Left ventricle myocardium inferior (tissue), 1 donor: ENCODE results near the gene MTMR3. TPM values are rescaled to one million over a fixed set of nuclear protein-coding genes. Genes with fewer than 3 reads are reported as not detected.

ENCODE experiments used
- DNase-seq: peaks from one replicate; pipeline ENCODE4 v3.0.0-alpha.2; 2020
- H3K27ac ChIP-seq: fragments of 200-600 bp; replicated peaks from 2 replicates; pipeline ENCODE4 v1.8.0; 2021
- H3K27me3 ChIP-seq: fragments of 200-600 bp; 2 replicates; pipeline ENCODE4 v1.8.0; 2021; ENCODE audit warnings: low read depth
- H3K36me3 ChIP-seq: fragments of 200-600 bp; 2 replicates; pipeline ENCODE4 v1.8.0; 2021
- H3K4me1 ChIP-seq: fragments of 200-600 bp; 2 replicates; pipeline ENCODE4 v1.8.0; 2021
- H3K4me3 ChIP-seq: fragments of 200-600 bp; 2 replicates; pipeline ENCODE4 v1.8.0; 2021; ENCODE audit warnings: mild to moderate bottlenecking, moderate library complexity
- H3K9me3 ChIP-seq: fragments of 200-600 bp; replicated peaks from 2 replicates; pipeline ENCODE4 v1.8.0; 2021
- CTCF ChIP-seq: fragments of 200-600 bp; IDR thresholded peaks from 2 replicates; pipeline ENCODE4 v1.8.0; 2021; ENCODE audit warnings: antibody characterized with exemption, mild to moderate bottlenecking, borderline replicate concordance
- intact Hi-C: fragments of 100-400 bp; cut with micrococcal nuclease; formaldehyde crosslinking; loops from one replicate; pipeline ENCODE4 v1.11.0; 2022
- total RNA-seq: library from RNA; stranded (reverse); fragmentation: NEBNext Ultra II Directional; extraction: Animal tissue kit (Norgen Biotek cat#: 25700); gene quantifications from one replicate; pipeline ENCODE4 v1.2.1, GENCODE V29; 2021
- donor health status: DM: no; HTN: yes; CAD: no; lungs with severe emphysema.

MTMR3 gene
- total RNA-seq, 1 donor from 2014 or later, result 31.3 TPM

- H3K4me3 ChIP-seq, result no peak overlapping the region
- no peak overlapping the region for H3K27ac ChIP-seq
- no peaks in the 10 kb centered on the region for H3K27me3 ChIP-seq
- no peak for DNase-seq
- no peaks in the 10 kb centered on the region for H3K36me3 ChIP-seq
- intact Hi-C loops, result no loop called here
- peaks cover 62% of the 10 kb centered on the region for H3K4me1 ChIP-seq
- H3K9me3 ChIP-seq, result no peaks in the 10 kb centered on the region
- no peak for TF ChIP-seq CTCF
Observed at GRCh38 chr22:29951791-29952413, 68.9 kb downstream of the MTMR3 start.

GRCh38 chr22:29954203-29954855, 71.4 kb downstream of the MTMR3 start:
- Histone ChIP-seq H3K27me3 (no peaks in the 10 kb centered on the region), H3K36me3 (no peaks in the 10 kb centered on the region), H3K4me1 (peaks cover 42% of the 10 kb centered on the region), H3K27ac (no peak overlapping the region), H3K4me3 (no peak overlapping the region), H3K9me3 (no peaks in the 10 kb centered on the region)
- intact Hi-C loops, result no loop called here
- TF ChIP-seq CTCF, result no peak
- DNase-seq, result no peak

- Histone ChIP-seq H3K4me3 (no peak overlapping the region), H3K36me3 (no peaks in the 10 kb centered on the region), H3K9me3 (no peaks in the 10 kb centered on the region), H3K4me1 (peaks cover 20% of the 10 kb centered on the region), H3K27me3 (no peaks in the 10 kb centered on the region), H3K27ac (no peak overlapping the region)
- intact Hi-C loops, result no loop called here
- no peak for DNase-seq
- no peak for TF ChIP-seq CTCF
Observed at GRCh38 chr22:29956680-29957079, 73.7 kb downstream of the MTMR3 start.

GRCh38 chr22:29958170-29958569, 75.2 kb downstream of the MTMR3 start:
- intact Hi-C loops, result no loop called here
- no peak overlapping the region for H3K4me3 ChIP-seq
- no peaks in the 10 kb centered on the region for H3K27me3 ChIP-seq

GRCh38 chr22:29964776-29965175, 81.8 kb downstream of the MTMR3 start:
- Histone ChIP-seq H3K4me1 (peaks cover 12% of the 10 kb centered on the region), H3K27me3 (no peaks in the 10 kb centered on the region), H3K9me3 (no peaks in the 10 kb centered on the region), H3K4me3 (no peak overlapping the region), H3K27ac (no peak overlapping the region), H3K36me3 (no peaks in the 10 kb centered on the region)
- intact Hi-C loops, result no loop called here
- no peak for TF ChIP-seq CTCF
- no peak for DNase-seq

More at GRCh38 chr22:29958170-29958569, 75.2 kb downstream of the MTMR3 start:
- DNase-seq, result no peak
- Histone ChIP-seq H3K36me3 (no peaks in the 10 kb centered on the region), H3K4me1 (peaks cover 8% of the 10 kb centered on the region), H3K27ac (no peak overlapping the region), H3K9me3 (no peaks in the 10 kb centered on the region)
- no peak for TF ChIP-seq CTCF
